Activated CD8-positive, alpha-beta memory T cell treated with anti-CD3 and anti-CD28 coated beads for 24 hours (primary cell): ENCODE measurements around the gene RCSD1.
A peak's percentile ranks its signal among the peaks of the same experiment; 100 is the strongest.
"Not testable (repeated sequence)": the region's sequence is repeated elsewhere in the genome, so short reads cannot be mapped to it uniquely, and the experiment has no call there.

Experiments
- DNase-seq: peaks from one replicate; pipeline ENCODE4 v3.0.0-alpha.2; 2020

Gene RCSD1

GRCh38 chr1:167718914-167719691 is 89.1 kb downstream of the RCSD1 start:
- no peak for DNase-seq

- not testable (repeated sequence) for DNase-seq
These were observed 89.8 kb downstream of the RCSD1 start for GRCh38 chr1:167719715-167720421.

- no peak for DNase-seq
These were observed 91.1 kb downstream of the RCSD1 start for GRCh38 chr1:167720965-167721616.

GRCh38 chr1:167721617-167722151 is 91.7 kb downstream of the RCSD1 start, which contains the start of gene MPZL1:
Gene MPZL1, plus strand, starts transcription at chr1:167721982. Its CDS starts 170 bp downstream, at chr1:167722152.
- DNase-seq = peak; percentile 99

- peak; percentile 73 for DNase-seq
These were observed 92.3 kb downstream of the RCSD1 start for GRCh38 chr1:167722152-167722869.

GRCh38 chr1:167722870-167723251 is 92.8 kb downstream of the RCSD1 start:
- DNase-seq = no peak

- no peak for DNase-seq
These were observed 93.8 kb downstream of the RCSD1 start for GRCh38 chr1:167723707-167724323.

- no peak for DNase-seq
These were observed 96.0 kb downstream of the RCSD1 start for GRCh38 chr1:167726008-167726407.

GRCh38 chr1:167728818-167729410 is 98.9 kb downstream of the RCSD1 start:
- DNase-seq = no peak

- no peak for DNase-seq
These were observed 104.2 kb downstream of the RCSD1 start for GRCh38 chr1:167734227-167734626.

GRCh38 chr1:167734841-167735240 is 104.8 kb downstream of the RCSD1 start:
- DNase-seq = no peak

GRCh38 chr1:167737169-167737568 is 107.1 kb downstream of the RCSD1 start:
- DNase-seq = no peak

- DNase-seq = no peak
These were observed 108.1 kb downstream of the RCSD1 start for GRCh38 chr1:167738158-167738557.

- no peak for DNase-seq
These were observed 109.7 kb downstream of the RCSD1 start for GRCh38 chr1:167739752-167740151.

GRCh38 chr1:167741103-167741502 is 111.1 kb downstream of the RCSD1 start:
- not testable (repeated sequence) for DNase-seq

- not testable (repeated sequence) for DNase-seq
These were observed 112.5 kb downstream of the RCSD1 start for GRCh38 chr1:167742392-167743057.

- DNase-seq = no peak
These were observed 114.9 kb downstream of the RCSD1 start for GRCh38 chr1:167744901-167745300.

- no peak for DNase-seq
These were observed 116.1 kb downstream of the RCSD1 start for GRCh38 chr1:167746013-167746672.

GRCh38 chr1:167746988-167747655 is 117.1 kb downstream of the RCSD1 start:
- DNase-seq = no peak

GRCh38 chr1:167747988-167748387 is 118.0 kb downstream of the RCSD1 start:
- DNase-seq = no peak
